HG02852 (cell line): ENCODE measurements around the gene INSL3.

ENCODE experiments used
- ATAC-seq: cut with Tn5 transposase; IDR thresholded peaks from one replicate; pipeline ENCODE4 v1.9.1; 2021; ENCODE audit warnings: mild to moderate bottlenecking, moderate library complexity; ENCODE audit not compliant: unreplicated experiment

The INSL3 gene

DNA sequence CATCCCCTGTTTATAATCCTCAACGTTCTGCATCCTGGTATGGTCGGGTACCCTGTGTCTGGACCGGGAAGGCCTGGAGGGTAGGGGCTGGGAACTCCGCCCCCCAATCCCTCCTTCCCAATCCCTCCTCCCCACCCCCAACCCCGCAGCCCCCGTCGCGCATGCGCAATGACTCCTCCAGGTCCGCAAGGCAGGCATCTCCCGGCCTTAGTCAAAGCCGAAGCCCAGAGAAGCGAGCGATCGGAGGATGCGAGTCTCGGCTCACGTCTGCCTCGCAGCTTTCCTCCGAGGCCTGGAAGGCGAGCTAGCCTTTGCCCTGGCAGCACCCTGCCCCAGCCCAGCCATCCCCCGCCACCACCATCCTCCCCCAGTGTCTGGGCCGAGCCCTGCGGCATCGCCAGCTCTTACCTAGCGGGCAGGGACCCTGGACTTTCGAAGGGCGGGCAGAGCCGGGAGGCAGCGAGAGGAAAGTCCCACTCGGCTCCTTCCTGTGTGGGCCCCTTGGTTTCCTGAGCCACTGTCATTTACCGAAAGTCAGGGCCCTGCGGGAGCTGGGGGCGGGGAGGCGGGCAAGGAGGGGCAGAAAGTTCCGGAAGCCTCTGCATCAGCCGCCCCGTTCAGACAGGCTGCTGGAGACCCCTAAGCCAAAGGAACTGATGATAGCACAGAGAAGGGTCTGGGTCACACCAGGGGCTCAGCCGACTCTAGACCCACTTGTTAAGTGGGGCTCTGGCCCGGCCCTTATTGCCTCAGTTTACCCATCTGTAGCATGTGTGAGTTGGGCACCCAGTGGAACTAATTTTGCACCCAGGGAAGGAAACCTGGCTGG is 26.4 kb upstream of the INSL3 start, which contains the start of gene JAK3:
Gene JAK3 (minus strand): TSS at position 445 of the 829 bp plus-strand sequence. CDS start 3,565 bp downstream, outside the sequence.
- peak; percentile 64 for ATAC-seq

DNA sequence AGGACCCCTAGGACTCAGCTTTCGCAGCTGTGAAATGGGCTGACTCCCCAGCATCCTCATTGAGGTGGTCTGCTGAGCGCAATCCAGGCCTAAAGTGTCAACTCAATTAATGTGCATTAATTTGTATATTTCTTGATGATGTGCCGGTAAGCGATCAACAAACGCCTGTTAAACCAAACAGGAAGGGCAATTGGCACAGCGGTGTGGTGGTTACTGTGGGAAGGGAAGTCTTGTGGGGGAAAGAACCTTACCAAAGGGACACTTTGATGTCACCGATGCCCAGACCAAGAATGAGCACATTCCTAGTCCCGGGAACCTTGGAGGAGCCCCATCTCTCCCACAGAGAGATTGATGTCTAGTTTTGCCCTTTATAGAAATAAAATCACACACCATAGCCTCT is 24.8 kb upstream of the INSL3 start:
- no peak for ATAC-seq

DNA sequence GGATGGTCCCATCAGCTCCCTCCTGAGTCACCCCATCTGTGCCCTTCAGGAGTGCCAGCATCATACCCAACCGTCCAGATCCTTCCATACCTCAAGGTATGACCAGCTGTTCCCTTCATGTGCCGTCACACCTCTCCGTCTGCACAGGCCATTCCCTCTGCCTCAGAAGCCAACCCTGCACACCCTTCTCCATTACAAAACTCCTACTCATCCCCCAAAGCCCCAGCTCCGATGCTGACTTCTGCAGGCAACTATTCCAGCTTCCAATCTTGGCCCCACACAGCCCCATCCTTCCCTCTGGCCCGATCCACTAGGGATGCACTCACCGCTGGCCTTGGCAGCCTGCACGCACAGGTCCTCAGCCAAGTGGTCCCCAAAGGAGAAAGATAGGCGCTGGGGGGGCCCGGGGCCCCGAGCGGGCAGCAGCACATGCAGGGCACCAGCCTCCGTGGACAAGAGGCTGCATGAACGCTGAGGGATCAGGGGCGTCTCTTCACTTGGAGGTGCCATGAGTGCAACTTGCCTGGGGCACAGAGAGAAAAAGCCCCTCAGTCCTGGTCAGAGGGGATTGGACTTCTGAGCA is 22.7 kb upstream of the INSL3 start:
- no peak for ATAC-seq

DNA sequence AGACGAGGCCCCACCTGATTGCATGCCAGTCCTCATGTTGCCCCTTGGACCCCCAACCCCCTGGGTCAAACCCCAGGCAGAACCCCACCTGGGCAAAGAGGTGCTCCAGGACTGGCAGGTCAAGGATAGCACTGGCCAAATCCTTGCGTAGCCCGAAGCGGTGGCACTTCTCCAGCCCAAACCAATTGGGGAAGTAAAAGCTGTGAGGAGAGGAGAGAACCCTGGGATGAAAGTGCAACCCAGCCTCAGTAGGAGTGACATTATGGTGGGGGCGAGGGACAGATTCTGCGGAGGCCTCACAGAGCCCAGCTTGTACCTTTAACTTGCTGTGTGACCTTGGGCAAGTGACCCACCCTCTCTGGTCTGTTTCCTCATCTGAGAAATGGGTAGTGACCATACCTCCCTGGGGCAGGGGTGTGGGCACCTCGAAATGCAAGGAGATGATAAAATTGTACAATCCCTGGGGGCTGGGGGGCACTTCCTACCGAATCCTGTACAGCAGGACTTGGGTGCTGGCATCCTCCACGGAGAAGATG is 22.0 kb upstream of the INSL3 start:
- ATAC-seq, result no peak

DNA sequence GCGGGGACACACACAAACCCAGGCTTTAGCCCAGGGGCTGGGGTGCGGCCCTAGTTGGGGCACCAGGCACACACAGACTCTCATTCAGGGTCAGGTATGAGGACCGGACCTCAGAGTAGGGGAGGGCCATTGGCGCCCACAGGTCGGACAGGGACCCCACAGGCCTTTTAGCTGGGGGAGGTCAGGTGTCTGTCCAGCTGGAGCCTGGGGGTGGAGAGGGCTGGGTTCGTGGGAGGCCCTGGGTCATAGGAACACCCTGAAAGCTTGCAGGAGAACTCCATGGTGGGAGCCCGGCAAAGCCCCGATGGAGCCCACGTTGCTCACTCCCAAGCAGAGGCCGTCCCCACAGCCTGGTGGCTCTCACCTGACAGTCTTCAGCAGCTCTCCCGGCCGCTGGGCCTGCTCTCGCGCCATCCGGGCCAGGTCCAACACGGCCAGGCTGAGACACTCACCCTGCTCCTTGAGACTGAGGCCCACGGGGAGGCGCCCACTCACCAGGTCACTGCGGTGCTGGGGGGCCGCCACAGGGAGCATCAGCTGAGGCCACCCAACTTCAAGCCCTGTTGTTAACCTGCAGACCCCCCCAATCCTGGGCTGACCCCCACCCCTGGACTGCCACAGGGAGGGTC is 21.5 kb upstream of the INSL3 start:
- no peak for ATAC-seq

DNA sequence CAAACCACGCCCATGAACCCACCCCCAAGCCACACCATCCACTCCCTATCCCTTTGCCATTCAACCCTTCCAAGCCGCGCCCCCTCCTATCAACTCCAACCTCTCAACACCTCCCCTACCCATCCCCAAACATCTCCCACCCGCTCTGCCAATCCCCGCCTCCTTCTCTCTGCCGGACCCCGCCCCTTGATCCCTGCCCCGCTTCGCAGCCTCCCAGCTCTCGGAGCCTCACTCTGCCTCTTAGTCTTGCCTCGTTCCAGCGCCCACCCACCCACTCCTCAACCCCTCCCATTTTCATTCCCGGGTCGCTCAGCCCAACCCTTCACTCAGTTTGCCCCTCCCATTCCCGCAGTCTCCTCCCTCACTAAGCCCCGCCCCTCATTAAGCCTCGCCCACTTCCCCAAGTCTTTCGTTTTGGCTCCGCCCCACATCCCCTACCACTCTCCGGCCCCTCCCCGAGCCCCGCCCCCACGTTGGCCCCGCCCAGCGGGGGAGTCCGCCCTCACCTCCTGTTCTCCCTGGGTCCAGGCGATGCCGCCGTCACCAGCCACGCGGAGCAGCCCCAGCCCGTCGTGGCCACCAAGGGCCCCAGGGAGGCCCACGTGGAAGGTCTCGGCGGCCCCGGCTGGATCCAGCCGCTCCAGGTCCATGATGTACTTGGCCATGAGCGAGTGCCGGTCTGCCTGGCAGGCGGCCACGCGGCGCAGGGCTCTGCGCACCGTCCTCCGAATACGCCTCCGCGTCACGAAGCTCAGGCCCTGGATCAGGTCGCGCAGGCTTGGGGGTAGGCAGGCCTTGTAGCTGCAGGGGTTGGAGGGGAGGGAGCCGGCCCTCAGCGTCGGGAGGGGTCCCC is 20.7 kb upstream of the INSL3 start:
- ATAC-seq, result no peak

DNA sequence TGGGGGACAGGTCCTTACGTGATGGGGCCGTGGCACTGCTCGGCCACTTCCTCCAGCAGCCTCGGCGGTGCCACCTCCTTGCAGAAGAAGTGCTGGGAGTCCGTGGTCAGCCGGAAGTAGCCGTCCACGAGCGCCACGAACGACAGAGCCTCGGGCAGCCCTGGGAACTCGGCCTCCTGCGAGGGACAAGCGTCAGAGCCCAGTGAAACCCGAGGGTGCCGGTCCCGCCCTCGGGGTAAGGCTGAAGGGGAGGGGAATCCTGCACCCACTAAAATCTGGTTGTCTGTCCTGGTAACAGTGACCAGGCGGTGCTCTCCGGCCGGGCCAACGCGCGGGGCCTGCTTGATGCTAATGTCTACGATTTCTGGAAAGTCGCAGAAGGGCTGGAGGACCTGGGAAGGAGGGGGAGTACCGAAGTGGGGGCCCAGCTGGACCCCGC is 20.1 kb upstream of the INSL3 start:
- ATAC-seq, result no peak

DNA sequence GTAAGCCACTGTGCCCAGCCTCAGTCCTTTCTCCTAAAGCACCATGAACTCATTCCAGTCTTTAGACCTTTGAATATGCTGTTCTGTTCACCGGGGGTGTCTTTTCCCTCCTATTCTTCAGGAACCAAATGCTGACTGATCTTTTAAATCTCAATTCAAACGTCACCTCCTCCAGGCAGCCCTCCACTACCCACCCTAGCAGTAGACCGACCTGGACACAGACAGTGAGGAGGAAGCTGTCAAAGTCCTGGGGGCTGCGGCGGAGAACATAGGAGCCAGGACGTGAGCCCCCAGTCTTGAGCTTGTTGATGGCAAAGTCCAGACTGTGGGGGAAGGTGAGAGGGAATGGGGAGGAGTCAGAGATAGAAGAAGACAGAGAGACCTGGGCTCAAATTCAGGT is 18.7 kb upstream of the INSL3 start:
- no peak for ATAC-seq

DNA sequence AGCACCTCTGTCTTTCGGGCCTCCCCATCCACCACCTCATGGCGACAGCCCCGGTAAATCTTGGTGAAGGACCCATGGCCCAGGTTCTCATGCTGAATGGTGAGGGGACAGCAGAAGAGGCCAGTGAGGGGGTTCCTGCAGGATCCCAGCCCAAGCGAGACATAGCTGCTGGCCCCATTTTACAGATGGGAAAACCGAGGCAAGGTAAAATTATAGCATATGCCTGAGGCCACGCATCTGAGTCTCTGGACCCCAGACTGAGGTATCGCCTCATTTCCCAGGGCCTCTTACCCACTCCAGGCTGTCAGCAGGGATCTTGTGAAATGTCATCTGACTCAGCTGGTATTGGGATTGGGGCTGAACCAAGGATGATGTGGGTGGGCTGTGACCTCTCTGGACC is 16.7 kb upstream of the INSL3 start:
- no peak for ATAC-seq

DNA sequence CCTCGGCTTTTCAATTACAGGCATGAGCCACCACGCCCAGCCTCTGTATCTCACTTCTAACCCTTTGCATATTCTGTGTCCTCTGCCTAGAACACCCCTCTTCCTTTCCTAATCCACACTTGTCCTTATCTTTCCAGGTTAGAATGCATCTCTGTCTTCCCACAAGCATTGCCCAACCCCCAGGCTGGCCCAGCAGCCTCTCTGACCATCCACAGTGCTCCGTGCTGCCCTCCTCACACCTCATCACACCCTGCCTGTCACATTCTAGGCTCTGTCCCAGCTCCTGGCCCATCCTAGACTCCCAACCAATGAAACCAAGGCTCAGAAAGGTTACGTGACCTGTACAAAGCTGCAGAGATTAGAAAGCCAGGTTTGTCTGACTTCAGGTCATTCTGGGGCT is 15.2 kb upstream of the INSL3 start:
- no peak for ATAC-seq

DNA sequence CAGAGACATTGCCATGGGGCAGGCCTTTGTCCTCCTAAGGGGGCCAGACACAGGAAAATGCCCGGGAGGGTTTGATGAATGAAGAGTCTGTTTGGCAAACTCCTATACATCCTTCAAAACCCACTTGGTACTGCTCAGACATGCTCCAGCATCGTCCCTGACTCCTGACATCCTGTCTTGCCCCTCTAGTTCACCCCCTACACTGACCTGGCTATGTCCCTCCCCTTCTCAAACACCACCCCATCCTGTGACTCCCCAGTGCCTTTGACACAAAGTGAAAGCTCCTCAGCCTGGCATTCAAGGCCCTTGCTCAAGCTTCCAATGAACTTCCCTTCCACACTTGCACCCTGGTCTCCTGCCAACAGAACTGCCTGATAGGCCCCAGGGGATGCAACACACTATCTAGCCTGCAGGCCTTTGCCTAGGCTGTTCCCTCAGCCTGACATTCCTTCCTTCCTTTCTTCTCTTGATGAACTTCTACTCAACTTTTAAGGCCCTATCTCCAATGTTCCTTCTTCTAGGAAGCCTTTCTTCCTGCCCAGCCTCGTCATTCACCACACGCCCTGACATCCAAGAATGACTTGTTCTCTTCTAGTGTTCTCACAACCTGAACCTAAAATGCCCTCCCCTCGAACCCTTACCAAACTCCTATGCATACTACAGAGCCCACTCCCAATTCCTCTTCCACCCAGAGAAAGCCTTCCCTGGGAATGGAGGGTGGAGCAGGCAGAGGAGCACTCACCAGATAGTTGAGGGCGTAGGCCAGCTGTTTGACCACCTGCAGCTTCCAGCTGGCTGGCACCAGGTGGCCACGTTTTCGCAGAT is 14.1 kb upstream of the INSL3 start:
- ATAC-seq, result no peak

DNA sequence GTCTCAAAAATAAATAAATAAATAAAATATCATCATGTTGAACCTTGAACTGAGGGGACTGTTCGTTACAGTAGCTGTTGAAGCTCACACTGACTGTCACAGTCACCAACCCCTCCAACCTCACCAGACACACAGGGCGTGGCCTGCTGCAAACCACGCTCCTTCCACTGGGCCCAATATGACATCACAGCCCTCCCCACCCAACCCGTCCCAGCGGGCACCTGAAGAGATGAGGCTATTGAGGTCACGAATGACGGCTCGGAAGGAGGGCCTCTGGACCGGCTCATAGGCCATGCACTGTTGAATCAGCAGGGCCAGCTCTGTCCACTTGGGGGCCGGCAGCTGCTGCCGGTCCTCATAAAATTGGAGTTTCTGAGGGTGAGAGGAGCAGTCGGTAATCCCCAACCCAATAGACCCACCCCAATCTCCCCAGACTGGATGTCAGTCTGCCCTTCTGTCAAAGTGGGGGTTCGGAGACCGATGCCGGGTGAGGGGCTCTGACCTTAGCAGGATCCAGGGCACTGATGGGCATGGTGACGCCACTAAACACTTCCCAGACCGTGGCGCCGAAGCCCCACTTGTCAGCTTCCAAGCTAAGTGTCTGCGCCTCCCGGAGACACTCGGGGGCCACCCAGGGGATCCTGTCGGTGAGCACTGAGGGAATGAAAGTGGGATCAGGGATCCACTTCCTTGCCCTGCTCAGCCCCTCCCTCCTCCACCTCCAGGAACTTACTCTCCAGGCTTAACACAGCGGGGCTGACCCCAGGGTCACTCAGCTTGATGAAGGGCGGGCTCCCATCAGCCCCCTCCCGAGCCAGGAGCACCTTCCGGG is 13.2 kb upstream of the INSL3 start:
- no peak for ATAC-seq

DNA sequence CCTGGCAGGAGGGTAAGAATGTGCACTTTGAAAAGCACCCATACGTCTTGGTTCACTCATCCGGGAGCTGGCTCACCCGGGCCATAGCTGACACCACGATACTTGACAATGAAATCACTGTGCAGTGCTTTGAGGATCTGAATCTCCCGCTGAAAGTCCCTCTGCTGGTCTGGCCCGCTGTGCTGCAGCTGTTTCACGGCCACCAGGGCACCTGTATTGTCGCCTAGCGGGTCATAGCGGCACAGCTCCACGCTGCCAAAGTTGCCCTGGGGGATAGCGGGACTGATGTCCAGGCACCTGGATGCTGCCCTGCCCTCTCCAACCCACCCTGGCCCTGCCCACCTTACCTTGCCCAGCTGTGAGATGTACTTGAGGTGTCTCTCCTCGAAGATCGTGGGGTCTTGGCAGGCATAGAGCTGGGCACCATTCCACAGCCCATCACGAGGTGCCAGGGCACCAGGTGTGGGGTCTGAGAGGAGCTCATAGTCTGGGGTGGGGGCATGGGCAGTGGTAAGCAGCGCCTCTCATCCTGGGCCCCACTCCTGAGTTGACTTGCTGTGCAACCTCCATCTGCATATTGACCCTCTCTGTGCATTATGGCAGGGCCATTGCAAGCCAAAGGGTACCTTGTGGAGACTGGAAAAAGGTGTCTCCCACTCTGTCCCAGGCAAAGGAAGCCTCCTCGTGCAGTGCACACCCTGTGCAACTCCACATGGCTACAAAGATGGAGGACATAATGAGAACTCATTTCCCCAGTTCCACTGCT is 11.3 kb upstream of the INSL3 start:
- no peak for ATAC-seq

DNA sequence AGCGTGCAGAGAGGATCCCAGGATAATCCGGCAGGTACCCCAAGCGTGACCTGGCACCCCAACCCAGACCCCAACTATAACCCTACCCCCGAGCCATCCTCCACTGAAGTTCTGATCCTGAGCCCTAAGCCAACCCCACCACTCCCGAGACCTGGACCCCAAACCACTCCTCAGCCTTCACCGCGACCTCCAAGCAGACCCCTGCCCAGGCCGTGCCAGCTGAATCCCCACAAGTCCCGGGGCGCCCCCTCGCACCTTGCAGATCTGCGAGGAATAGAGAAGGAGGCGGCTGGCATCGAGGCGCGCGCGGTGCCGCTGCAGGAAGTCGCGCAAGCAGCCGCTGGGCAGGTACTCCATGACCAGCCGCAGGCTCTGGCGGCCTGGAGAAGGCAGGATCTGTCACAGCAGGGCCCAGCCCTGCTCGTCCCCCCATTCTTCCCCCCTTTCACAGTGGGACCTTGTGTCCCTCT is 10.1 kb upstream of the INSL3 start:
- ATAC-seq, result no peak

DNA sequence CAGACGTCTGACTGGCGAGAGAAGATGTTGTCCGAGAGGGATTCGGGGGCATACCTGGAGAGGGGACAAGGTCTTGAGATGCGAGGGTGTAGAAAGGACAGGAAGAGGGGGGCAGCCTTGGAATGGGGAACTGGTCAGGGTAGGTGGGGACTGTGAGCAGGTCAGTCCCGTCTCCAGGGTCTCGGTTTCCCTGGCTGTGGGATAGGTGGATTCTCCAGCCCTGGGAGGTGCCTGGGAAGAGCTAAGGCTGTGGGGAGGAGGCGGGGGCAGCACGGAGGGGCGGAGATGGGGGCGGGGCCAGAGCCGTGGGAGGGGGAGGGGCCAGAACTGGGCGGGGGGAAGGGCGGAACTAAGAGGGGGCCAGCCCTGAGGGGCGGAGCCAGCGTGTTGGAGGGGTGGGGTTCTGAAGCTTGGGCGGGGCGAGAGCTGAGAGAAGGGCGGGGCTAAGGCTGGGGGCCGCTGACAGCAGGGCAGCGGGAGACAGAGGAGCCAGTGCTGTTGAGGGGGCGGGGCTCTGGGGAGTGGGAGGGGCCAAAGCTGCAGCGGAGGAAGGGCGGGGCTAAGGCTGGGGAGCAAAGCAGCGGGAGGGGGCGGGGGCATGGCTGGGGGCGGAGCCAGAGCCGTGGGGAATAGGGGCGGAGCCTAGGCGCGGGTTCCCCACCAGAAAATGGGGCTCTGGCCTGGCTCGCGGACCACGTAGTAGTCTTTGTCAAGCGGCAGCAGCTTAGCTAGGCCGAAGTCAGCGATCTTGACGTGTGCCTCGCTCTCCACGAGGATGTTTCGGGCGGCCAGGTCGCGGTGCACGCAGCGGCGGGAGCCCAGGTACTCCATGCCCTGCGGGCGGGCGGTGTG is 9.5 kb upstream of the INSL3 start:
- no peak for ATAC-seq

DNA sequence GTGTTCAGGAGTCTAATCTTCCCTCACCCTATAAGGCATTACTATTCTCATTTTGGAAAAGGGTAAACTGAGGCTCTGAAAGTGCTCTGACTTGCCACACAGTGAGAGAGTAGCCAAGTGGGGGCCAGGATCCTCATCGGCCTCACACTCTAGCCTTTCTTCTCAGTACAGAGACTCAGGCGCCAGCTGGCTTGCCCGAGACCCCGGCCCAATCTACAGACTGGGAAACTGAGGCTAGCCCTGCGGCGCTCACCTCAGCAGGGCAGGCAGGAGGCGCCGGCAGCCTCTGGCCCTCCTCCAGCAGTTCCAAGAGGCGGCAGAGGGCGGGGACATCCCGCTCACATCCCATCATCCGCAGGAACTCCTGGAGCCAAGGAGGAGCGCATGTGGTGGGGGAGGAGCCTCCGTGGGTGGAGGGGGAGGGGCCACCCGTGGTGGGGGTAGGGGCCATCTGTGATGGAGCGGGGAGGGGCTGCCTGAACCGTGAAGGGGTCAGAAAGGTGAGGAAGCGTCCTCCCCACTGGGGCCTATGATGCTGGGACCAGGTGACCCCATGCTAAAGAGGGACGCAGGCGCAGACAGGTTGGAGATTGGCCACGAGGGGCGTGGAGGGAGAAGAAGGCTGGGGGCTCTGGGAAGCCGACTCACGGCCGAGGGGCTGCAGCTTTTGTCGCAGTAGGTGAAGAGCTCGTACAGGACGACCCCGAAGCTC is 8.7 kb upstream of the INSL3 start:
- no peak for ATAC-seq
